ENCODE measurements around the gene VWA5B1. TPM values are rescaled to one million over a fixed set of nuclear protein-coding genes. Genes with fewer than 3 reads are reported as not detected.

VWA5B1 gene
- total and polyA plus RNA-seq, 5 donors = 0.18 to 0.51 (median 0.19) TPM

- intact Hi-C loops (cut with DNase I) = no loop called here
- WGBS = 52% methylated on average over 17 of the region's 17 CpGs
- Histone ChIP-seq H3K9me3 (ENCODE audit: control insufficient read depth, low read length) (no peaks in the 10 kb centered on the region), H3K4me3 (ENCODE audit: low read length) (no peak overlapping the region), H3K27me3 (ENCODE audit: control insufficient read depth, insufficient read depth) (no peaks in the 10 kb centered on the region), H3K27ac (ENCODE audit: low read length) (no peak overlapping the region), H3K4me1 (ENCODE audit: control insufficient read depth, insufficient read depth, low read length) (no peaks in the 10 kb centered on the region)
- ATAC-seq = peak; percentile 5 to 15
- DNase-seq = peak in 1 of 3 donors; percentile 41
Observed at GRCh38 chr1:20342294-20343148, 51.8 kb downstream of the VWA5B1 start.

- no peaks in the 10 kb centered on the region for H3K27me3 ChIP-seq (ENCODE audit: control insufficient read depth, insufficient read depth)
- no peaks in the 10 kb centered on the region for H3K9me3 ChIP-seq (ENCODE audit: control insufficient read depth, low read length)
- ATAC-seq (peak; percentile 72 to 90), DNase-seq (peak; percentile 50 to 86 (median 71))
- H3K4me1 ChIP-seq (ENCODE audit: control insufficient read depth, insufficient read depth, low read length) = no peaks in the 10 kb centered on the region
- H3K27ac ChIP-seq (ENCODE audit: low read length) = no peak overlapping the region
- WGBS = 6% methylated on average over 59 of the region's 59 CpGs
- H3K4me3 ChIP-seq (ENCODE audit: low read length) = peak overlapping the region; percentile 26
- intact Hi-C loops (cut with DNase I) = no loop called here
Observed at GRCh38 chr1:20343149-20343937, 52.7 kb downstream of the VWA5B1 start.

GRCh38 chr1:20343938-20344302 lies 53.2 kb downstream of the VWA5B1 start:
- Histone ChIP-seq H3K4me3 (ENCODE audit: low read length) (no peak overlapping the region), H3K4me1 (ENCODE audit: control insufficient read depth, insufficient read depth, low read length) (no peaks in the 10 kb centered on the region), H3K27me3 (ENCODE audit: control insufficient read depth, insufficient read depth) (no peaks in the 10 kb centered on the region), H3K9me3 (ENCODE audit: control insufficient read depth, low read length) (no peaks in the 10 kb centered on the region), H3K27ac (ENCODE audit: low read length) (no peak overlapping the region)
- WGBS = 23% methylated on average over 10 of the region's 10 CpGs
- intact Hi-C loops (cut with DNase I) = no loop called here
- ATAC-seq = peak in 1 of 2 donors; percentile 16
- DNase-seq = no peak

- no peak for DNase-seq
- no peak overlapping the region for H3K27ac ChIP-seq (ENCODE audit: low read length)
- no peaks in the 10 kb centered on the region for H3K9me3 ChIP-seq (ENCODE audit: control insufficient read depth, low read length)
- H3K4me3 ChIP-seq (ENCODE audit: low read length) = no peak overlapping the region
- H3K4me1 ChIP-seq (ENCODE audit: control insufficient read depth, insufficient read depth, low read length) = no peaks in the 10 kb centered on the region
- no peak for ATAC-seq
- intact Hi-C loops (cut with DNase I) = no loop called here
- WGBS = 60% methylated on average over 7 of the region's 7 CpGs
- H3K27me3 ChIP-seq (ENCODE audit: control insufficient read depth, insufficient read depth) = no peaks in the 10 kb centered on the region
Observed at GRCh38 chr1:20344738-20345137, 54.1 kb downstream of the VWA5B1 start.

GRCh38 chr1:20345419-20345818 lies 54.7 kb downstream of the VWA5B1 start:
- Histone ChIP-seq H3K4me3 (ENCODE audit: low read length) (no peak overlapping the region), H3K27ac (ENCODE audit: low read length) (no peak overlapping the region), H3K27me3 (ENCODE audit: control insufficient read depth, insufficient read depth) (no peaks in the 10 kb centered on the region), H3K4me1 (ENCODE audit: control insufficient read depth, insufficient read depth, low read length) (no peaks in the 10 kb centered on the region), H3K9me3 (ENCODE audit: control insufficient read depth, low read length) (no peaks in the 10 kb centered on the region)
- 86% methylated on average over 13 of the region's 13 CpGs for WGBS
- intact Hi-C loops (cut with DNase I) = no loop called here
- DNase-seq (no peak), ATAC-seq (no peak)

GRCh38 chr1:20346433-20346832 lies 55.8 kb downstream of the VWA5B1 start:
- WGBS = 83% methylated on average over 1 of the region's 1 CpG
- intact Hi-C loops (cut with DNase I) = no loop called here
- Histone ChIP-seq H3K27me3 (ENCODE audit: control insufficient read depth, insufficient read depth) (no peaks in the 10 kb centered on the region), H3K4me1 (ENCODE audit: control insufficient read depth, insufficient read depth, low read length) (no peaks in the 10 kb centered on the region), H3K27ac (ENCODE audit: low read length) (no peak overlapping the region), H3K9me3 (ENCODE audit: control insufficient read depth, low read length) (no peaks in the 10 kb centered on the region), H3K4me3 (ENCODE audit: low read length) (no peak overlapping the region)
- DNase-seq = no peak
- no peak for ATAC-seq

- Histone ChIP-seq H3K27ac (ENCODE audit: low read length) (no peak overlapping the region), H3K9me3 (ENCODE audit: control insufficient read depth, low read length) (no peaks in the 10 kb centered on the region), H3K27me3 (ENCODE audit: control insufficient read depth, insufficient read depth) (no peaks in the 10 kb centered on the region), H3K4me1 (ENCODE audit: control insufficient read depth, insufficient read depth, low read length) (no peaks in the 10 kb centered on the region), H3K4me3 (ENCODE audit: low read length) (no peak overlapping the region)
- intact Hi-C loops (cut with DNase I) = no loop called here
- ATAC-seq (no peak), DNase-seq (no peak)
- 77% methylated on average over 2 of the region's 2 CpGs for WGBS
Observed at GRCh38 chr1:20347699-20348098, 57.0 kb downstream of the VWA5B1 start.

GRCh38 chr1:20348326-20348915 lies 57.7 kb downstream of the VWA5B1 start:
- no peaks in the 10 kb centered on the region for H3K27me3 ChIP-seq (ENCODE audit: control insufficient read depth, insufficient read depth)
- H3K4me1 ChIP-seq (ENCODE audit: control insufficient read depth, insufficient read depth, low read length) = no peaks in the 10 kb centered on the region
- intact Hi-C loops (cut with DNase I) = no loop called here
- DNase-seq (no peak), ATAC-seq (no peak)
- no peaks in the 10 kb centered on the region for H3K9me3 ChIP-seq (ENCODE audit: control insufficient read depth, low read length)
- WGBS = 82% methylated on average over 13 of the region's 13 CpGs
- H3K27ac ChIP-seq (ENCODE audit: low read length) = no peak overlapping the region
- no peak overlapping the region for H3K4me3 ChIP-seq (ENCODE audit: low read length)

- WGBS = 94% methylated on average over 5 of the region's 5 CpGs
- Histone ChIP-seq H3K9me3 (ENCODE audit: control insufficient read depth, low read length) (no peaks in the 10 kb centered on the region), H3K27me3 (ENCODE audit: control insufficient read depth, insufficient read depth) (no peaks in the 10 kb centered on the region), H3K4me1 (ENCODE audit: control insufficient read depth, insufficient read depth, low read length) (no peaks in the 10 kb centered on the region), H3K4me3 (ENCODE audit: low read length) (no peak overlapping the region), H3K27ac (ENCODE audit: low read length) (no peak overlapping the region)
- DNase-seq (no peak), ATAC-seq (no peak)
- intact Hi-C loops (cut with DNase I) = no loop called here
Observed at GRCh38 chr1:20349561-20349960, 58.9 kb downstream of the VWA5B1 start.

GRCh38 chr1:20349971-20350370 lies 59.3 kb downstream of the VWA5B1 start:
- Histone ChIP-seq H3K9me3 (ENCODE audit: control insufficient read depth, low read length) (no peaks in the 10 kb centered on the region), H3K4me1 (ENCODE audit: control insufficient read depth, insufficient read depth, low read length) (no peaks in the 10 kb centered on the region), H3K27me3 (ENCODE audit: control insufficient read depth, insufficient read depth) (no peaks in the 10 kb centered on the region), H3K27ac (ENCODE audit: low read length) (no peak overlapping the region), H3K4me3 (ENCODE audit: low read length) (no peak overlapping the region)
- intact Hi-C loops (cut with DNase I) = no loop called here
- no peak for DNase-seq
- no peak for ATAC-seq
- 85% methylated on average over 12 of the region's 12 CpGs for WGBS

- H3K9me3 ChIP-seq (ENCODE audit: control insufficient read depth, low read length) = no peaks in the 10 kb centered on the region
- H3K4me3 ChIP-seq (ENCODE audit: low read length) = no peak overlapping the region
- H3K27ac ChIP-seq (ENCODE audit: low read length) = no peak overlapping the region
- H3K4me1 ChIP-seq (ENCODE audit: control insufficient read depth, insufficient read depth, low read length) = no peaks in the 10 kb centered on the region
- no peaks in the 10 kb centered on the region for H3K27me3 ChIP-seq (ENCODE audit: control insufficient read depth, insufficient read depth)
- intact Hi-C loops (cut with DNase I) = no loop called here
- WGBS = 90% methylated on average over 7 of the region's 7 CpGs
- DNase-seq (no peak), ATAC-seq (no peak)
Observed at GRCh38 chr1:20350421-20350820, 59.7 kb downstream of the VWA5B1 start.

Measured in right cardiac atrium (tissue), 5 donors.